Lung (tissue), 16 donors: ENCODE results near the gene PIGX. TPM values are rescaled to one million over a fixed set of nuclear protein-coding genes. Genes with fewer than 3 reads are reported as not detected.

Source experiments
- ATAC-seq: fragments of 200-7000 bp; cut with Tn5 transposase; one replicate; pipeline ENCODE4 v1.9.1; 2020; ENCODE audit warnings: moderate number of reproducible peaks; ENCODE audit not compliant: insufficient read depth, low FRiP score
- DNase-seq, 3 donors: peaks; one replicate each; pipeline ENCODE4 v3.0.0-alpha.2; 2013 to 2017
- H3K27ac ChIP-seq, 2 donors: one replicate each; pipeline ENCODE4 v1.5.1; 2013; ENCODE audit warnings: mild to moderate bottlenecking in 2 of 2, moderate library complexity in 2 of 2, control low read depth in 1 of 2, inconsistent platforms in 1 of 2, low read depth in 1 of 2, low read length in 1 of 2
- H3K27me3 ChIP-seq, 3 donors: one replicate each; pipeline ENCODE4 v1.5.1; 2013; ENCODE audit warnings: low read length in 2 of 3; ENCODE audit not compliant: control insufficient read depth in 3 of 3, insufficient read depth in 3 of 3
- H3K36me3 ChIP-seq, 4 donors: one replicate each; pipeline ENCODE4 v1.5.1; 2013; ENCODE audit warnings: low read length in 4 of 4, mild to moderate bottlenecking in 1 of 4, moderate library complexity in 1 of 4; ENCODE audit not compliant: control insufficient read depth in 4 of 4, insufficient read depth in 4 of 4
- H3K4me1 ChIP-seq, 5 donors: one replicate each; pipeline ENCODE4 v1.5.1; 2013; ENCODE audit warnings: low read length in 5 of 5, mild to moderate bottlenecking in 2 of 5, moderate library complexity in 1 of 5; ENCODE audit not compliant: control insufficient read depth in 5 of 5, insufficient read depth in 5 of 5
- H3K4me3 ChIP-seq: one replicate; pipeline ENCODE4 v1.5.1; 2013; ENCODE audit warnings: mild to moderate bottlenecking, control low read depth, moderate library complexity
- H3K9ac ChIP-seq, 2 donors: one replicate each; pipeline ENCODE4 v1.5.1; 2013; ENCODE audit warnings: low read length in 2 of 2, control low read depth in 1 of 2; ENCODE audit not compliant: insufficient read depth in 1 of 2
- H3K9me3 ChIP-seq, 4 donors: one replicate each; pipeline ENCODE4 v1.5.1; 2013; ENCODE audit warnings: low read length in 3 of 4, mild to moderate bottlenecking in 1 of 4, moderate library complexity in 1 of 4; ENCODE audit not compliant: control insufficient read depth in 4 of 4, insufficient read depth in 3 of 4
- CTCF ChIP-seq: IDR thresholded peaks from 2 replicates; pipeline ENCODE4 v1.5.1; 2012; ENCODE audit warnings: mild to moderate bottlenecking; ENCODE audit errors: control extremely low read depth, extremely low read depth
- WGBS, 2 donors: extraction: QIAGEN DNeasy Blood & Tissue Kit; methylation state at CpG; one replicate each; pipeline ENCODE4 v1.1.7; 2013; 5-methylcytosine and 5-hydroxymethylcytosine counted together
- long read RNA-seq, 5 donors: transcript quantifications; one replicate each; lab custom pipeline, GENCODE V29; 2026
- polyA plus RNA-seq, 2 donors: library from polyadenylated mRNA; stranded (reverse); fragments of 200-250 nt; gene quantifications; one replicate each; pipeline ENCODE4 v1.2.1, GENCODE V29; 2013
- total RNA-seq, 2 donors: library from RNA; depleted of rRNA in 1 of 2; stranded (reverse); fragments of >200 nt in 1 of 2; gene quantifications; one replicate each; pipeline ENCODE4 v1.2.1, GENCODE V29; 2014 to 2021
- donor health status: control.
- donor health status: control.
- donor health status: Bipolar disorder and iron deficiency.
- donor health status: healthy.
- donor health status: DM: yes; HTN: yes; CAD: no.

The PIGX gene
- total RNA-seq (10 to 100 TPM; 20.3 to 20.4 TPM), polyA plus RNA-seq (10 to 100 TPM in 1 of 2 donors, 1 to 10 TPM in 1; 8.4 to 10.7 TPM)
- long read RNA-seq, donor 1, transcript PIGX-202 (6 exons, 3,057 nt) = major isoform, 6 of 15 reads
- long read RNA-seq, donor 1, partial matches to known transcripts = 0 of 15 reads
- long read RNA-seq, donor 1, other reads (novel, unspliced or antisense) = 5 of 15 reads
- long read RNA-seq, donor 2, partial matches to known transcripts = 0 of 4 reads
- long read RNA-seq, donor 2, other reads (novel, unspliced or antisense) = 0 of 4 reads
- long read RNA-seq, donor 3, partial matches to known transcripts = 0 of 3 reads
- long read RNA-seq, donor 3, other reads (novel, unspliced or antisense) = 0 of 3 reads
- long read RNA-seq, donor 4, transcript PIGX-202 (6 exons, 3,057 nt) = major isoform, 6 of 9 reads
- long read RNA-seq, donor 4, partial matches to known transcripts = 0 of 9 reads
- long read RNA-seq, donor 4, other reads (novel, unspliced or antisense) = 0 of 9 reads
- long read RNA-seq, donor 5, transcript PIGX-202 (6 exons, 3,057 nt) = major isoform, 8 of 10 reads
- long read RNA-seq, donor 5, partial matches to known transcripts = 0 of 10 reads
- long read RNA-seq, donor 5, other reads (novel, unspliced or antisense) = 0 of 10 reads

DNA sequence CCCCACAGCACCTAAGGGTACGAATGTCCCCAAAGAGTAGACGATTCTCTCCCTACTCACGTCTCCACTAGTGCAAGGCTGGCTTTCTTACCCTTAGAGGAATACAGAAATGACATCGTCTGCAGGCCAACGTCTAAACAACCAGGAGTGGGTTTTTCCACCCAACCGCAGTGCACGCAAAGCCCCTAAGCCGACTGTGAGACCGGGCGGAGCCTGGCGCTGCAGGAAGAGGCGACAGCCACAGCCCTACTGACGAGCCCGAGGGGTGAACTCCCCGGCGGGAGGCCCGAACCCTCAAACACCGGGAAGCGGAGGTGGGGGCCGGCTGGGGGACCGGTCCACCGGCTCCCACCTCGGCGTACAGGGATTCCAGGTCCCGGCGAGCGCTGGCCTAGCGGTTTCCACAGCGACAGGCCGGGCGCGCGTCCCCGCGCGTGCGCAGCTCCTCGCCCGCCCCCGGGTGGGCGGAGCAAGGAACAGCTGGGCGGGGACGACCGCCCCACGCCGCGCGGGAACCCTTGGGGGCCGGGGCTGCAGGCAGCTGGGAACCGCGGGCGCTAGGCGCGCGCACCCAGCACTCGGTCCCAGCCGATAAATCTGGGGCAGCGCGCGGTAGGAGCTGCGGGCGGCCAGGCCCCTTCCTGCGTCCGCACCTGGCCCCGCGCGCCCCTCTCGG lies at the start of gene PIGX, which contains the start of gene CEP19:
TSS of gene PIGX (plus strand) at position 540 of the 676 bp plus-strand sequence.
TSS of gene CEP19 (minus strand) at position 413 of the 676 bp plus-strand sequence. CDS start 3,593 bp downstream, outside the sequence.
- no peaks in the 10 kb centered on the region for H3K9me3 ChIP-seq
- no peak for TF ChIP-seq CTCF
- H3K27me3 ChIP-seq = no peaks in the 10 kb centered on the region
- peak within 1 kb of the TSS; percentile 77 to 94 for H3K9ac ChIP-seq
- peak within 1 kb of the TSS; percentile 87 for H3K4me3 ChIP-seq
- WGBS, 2 donors = 0 to 1% methylated on average over 42 to 68 of the region's 68 CpGs
- ATAC-seq (peak; percentile 97), DNase-seq (peak; percentile 90 to 94 (median 91))
- H3K4me1 ChIP-seq = peaks cover 0 to 16% (median 3%) of the 10 kb centered on the region in 5 donors
- no peaks in the 10 kb centered on the region for H3K36me3 ChIP-seq
- H3K27ac ChIP-seq = peak within 1 kb of the TSS; percentile 92 to 96

DNA sequence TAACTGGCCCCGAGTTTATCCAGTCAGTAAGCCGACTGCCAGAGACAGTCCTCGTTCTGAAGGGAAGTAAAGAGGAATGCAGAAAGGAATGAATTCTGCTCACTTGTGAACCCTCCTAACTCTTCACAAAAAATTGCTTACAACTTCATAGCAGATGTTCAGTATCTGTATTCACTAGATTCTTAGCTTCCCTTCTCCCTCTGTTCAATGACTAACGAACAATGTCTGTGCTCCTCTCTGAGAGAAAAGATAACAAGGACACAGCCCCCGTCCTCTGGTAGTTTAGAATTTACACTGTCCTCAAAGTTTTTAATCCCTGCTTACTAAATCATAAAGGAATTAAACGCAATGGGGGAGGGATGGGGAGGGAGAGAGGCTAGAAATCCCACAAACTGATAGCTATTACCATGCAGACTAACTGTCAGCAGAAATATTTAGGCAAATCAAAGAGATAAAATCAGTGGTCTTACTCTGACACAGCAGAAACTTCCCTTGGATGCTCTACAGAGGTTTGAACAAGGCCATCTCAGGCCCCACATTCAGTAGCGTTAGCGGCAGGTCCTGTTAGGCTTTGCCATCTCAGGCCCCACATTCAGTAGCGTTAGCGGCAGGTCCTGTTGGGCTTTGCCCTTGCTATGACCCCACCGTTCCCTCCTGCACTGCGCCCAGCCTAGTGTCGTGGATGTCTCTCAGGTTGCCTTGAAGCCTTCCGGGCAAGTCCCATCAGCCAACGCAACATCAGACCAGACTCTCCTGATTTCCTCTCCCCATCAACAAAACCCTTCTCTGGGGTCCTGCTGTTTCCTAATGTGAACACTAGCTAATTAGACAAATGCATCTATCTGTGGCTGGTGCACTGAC lies 49.2 kb upstream of the PIGX start:
- Histone ChIP-seq H3K36me3 (peaks cover 0 to 21% (median 0%) of the 10 kb centered on the region in 4 donors), H3K4me3 (no peak overlapping the region), H3K9ac (no peak overlapping the region), H3K4me1 (peaks cover 0 to 8% (median 0%) of the 10 kb centered on the region in 5 donors), H3K27ac (no peak overlapping the region), H3K9me3 (peaks cover 0 to 2% (median 0%) of the 10 kb centered on the region in 4 donors), H3K27me3 (no peaks in the 10 kb centered on the region)
- no peak for ATAC-seq
- DNase-seq = no peak
- WGBS, 2 donors = 66 to 74% methylated on average over 15 of the region's 15 CpGs
- TF ChIP-seq CTCF = no peak

DNA sequence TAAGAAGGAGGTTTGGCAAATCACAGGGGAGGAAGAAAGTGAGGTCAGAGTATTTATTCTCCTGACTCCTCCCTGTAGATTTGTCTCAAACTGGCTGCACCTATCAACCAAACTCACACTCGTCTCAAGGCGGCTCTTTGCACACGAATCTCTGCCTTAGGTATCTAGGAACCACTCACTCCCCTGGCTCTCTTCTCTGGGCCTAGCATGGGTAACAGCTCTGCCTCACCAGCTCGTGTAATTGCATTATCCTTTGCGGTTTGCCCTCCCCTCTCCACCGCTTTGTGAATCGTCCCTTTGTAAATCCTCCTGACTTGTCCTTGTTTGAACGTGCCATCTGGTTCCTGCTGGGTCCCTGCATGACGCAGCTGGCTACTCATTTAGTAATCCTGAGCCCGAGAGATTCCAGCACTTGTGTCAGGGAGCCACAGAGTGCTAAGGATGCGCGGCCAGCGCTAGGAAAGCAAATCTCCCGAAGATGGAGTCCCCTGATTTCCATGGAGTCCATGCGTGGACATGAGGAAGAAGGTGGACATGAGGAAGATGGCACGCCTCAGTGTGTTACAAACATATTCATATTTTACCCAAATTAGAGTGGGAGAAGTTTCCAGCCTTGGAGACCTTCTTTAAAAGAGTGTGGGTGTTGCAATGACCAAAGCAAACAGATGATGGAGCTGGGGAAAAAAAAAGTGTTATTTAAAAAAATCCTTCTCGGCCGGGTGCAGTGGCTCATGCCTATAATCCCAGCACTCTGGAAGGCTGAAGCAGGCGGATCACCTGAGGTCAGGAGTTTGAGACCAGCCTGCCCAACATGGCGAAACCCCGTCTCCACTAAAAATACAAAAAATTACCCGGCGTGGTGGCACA lies 45.9 kb upstream of the PIGX start:
- WGBS, 2 donors = 63 to 70% methylated on average over 23 of the region's 23 CpGs
- no peak overlapping the region for H3K4me3 ChIP-seq
- ATAC-seq (no peak), DNase-seq (peak in 2 of 3 donors; percentile 15 to 29)
- H3K27ac ChIP-seq = no peak overlapping the region
- no peak for TF ChIP-seq CTCF
- H3K4me1 ChIP-seq = peaks cover 0 to 8% (median 0%) of the 10 kb centered on the region in 5 donors
- no peaks in the 10 kb centered on the region for H3K27me3 ChIP-seq
- peaks cover 0 to 2% (median 0%) of the 10 kb centered on the region in 4 donors for H3K9me3 ChIP-seq
- no peak overlapping the region for H3K9ac ChIP-seq
- H3K36me3 ChIP-seq = peaks cover 0 to 4% (median 0%) of the 10 kb centered on the region in 4 donors
